NCI-H82 treated with DMSO at 0.1 percent for 48 hours (cell line): ENCODE measurements around the gene GADD45B.

Source experiments
- DNase-seq: peaks from one replicate; lab custom pipeline; 2025; ENCODE audit not compliant: unreplicated experiment; lab: John Stamatoyannopoulos, UW

GADD45B gene

DNA sequence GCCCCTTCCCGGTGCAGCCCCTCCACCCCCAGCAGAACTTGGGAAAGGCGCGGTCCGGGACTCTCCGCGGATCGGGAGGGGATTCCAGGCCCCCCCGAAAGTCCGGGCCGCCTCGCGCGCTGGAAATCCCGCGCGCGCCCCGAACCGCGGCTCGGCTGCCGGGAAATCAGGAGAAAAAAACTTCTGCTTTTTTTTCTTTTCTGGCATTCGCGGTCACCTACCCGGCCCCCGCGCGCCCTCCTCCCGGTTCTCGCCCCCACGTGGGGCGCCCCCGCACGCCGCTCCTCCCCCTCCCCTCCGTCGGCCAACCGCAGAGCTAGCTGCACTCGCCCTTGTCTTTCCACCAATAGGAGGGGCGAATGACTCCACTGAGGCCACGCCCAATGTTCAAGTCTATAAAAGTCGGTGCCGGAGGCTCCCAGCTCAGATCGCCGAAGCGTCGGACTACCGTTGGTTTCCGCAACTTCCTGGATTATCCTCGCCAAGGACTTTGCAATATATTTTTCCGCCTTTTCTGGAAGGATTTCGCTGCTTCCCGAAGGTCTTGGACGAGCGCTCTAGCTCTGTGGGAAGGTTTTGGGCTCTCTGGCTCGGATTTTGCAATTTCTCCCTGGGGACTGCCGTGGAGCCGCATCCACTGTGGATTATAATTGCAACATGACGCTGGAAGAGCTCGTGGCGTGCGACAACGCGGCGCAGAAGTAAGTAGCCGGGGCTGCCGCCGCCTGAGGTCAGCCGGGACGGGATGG lies at the start of gene GADD45B:
GADD45B (plus strand) TSS at position 426 of the 749 bp plus-strand sequence; CDS start at position 658, 232 bp downstream.
- DNase-seq, result peak; percentile 69

- no peak for DNase-seq
Observed at GRCh38 chr19:2426611-2427428, 49.1 kb upstream of the GADD45B start.

GRCh38 chr19:2427429-2428320 lies 48.3 kb upstream of the GADD45B start, which contains the start of gene TIMM13:
Gene TIMM13, minus strand, starts transcription at chr19:2427586. Its CDS starts 53 bp downstream, at chr19:2427533.
- peak; percentile 82 for DNase-seq

DNA sequence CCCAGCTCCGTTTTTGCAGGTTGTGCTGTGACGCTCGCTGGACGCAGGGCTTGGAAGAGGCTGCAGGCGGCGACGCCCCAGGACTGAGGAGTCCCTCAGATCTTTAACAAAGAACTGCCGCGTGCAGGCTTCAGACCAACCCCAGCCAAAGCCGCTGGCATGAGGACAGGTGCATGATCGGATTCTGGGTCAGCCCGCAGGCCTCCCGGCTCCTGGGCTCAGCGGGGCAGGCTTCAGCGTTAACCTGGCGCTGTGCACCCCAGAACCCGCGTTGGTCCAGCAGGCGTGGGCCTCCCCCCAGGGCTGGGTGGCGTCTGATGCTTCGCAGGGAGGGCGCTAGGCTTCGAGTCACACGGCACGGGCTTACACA lies 47.6 kb upstream of the GADD45B start:
- DNase-seq, result peak; percentile 26

- no peak for DNase-seq
Observed at GRCh38 chr19:2428756-2429711, 46.9 kb upstream of the GADD45B start.

DNA sequence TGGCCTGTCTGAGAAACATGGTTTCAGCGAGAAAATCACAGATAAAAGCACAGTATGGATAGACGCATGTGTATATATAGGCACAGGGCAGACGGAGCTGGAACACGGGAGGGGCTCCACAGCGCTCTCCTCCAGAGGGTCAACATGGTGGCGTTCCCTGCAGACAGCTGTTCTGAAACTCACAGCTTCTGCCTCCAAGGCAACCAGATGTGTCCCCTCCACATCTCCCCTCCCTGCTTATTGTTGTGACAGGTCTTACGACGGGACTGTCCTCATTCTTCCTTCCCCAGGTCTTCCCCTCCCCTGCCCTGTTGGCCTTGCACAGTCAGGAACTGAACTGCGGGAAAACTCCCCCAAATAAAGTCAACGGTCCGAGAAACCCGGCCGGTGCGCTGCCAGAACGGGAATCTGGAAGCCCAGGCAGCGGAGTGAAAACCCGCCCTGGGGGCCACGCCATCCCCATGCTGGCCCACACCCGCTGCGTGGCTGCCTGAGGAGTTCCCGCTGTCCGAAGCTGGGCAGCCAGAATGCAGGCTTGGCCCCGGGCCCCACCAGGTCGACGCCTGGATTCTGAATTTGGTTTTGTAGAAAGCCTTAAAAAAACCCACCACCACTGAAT lies 45.9 kb upstream of the GADD45B start:
- DNase-seq, result no peak

DNA sequence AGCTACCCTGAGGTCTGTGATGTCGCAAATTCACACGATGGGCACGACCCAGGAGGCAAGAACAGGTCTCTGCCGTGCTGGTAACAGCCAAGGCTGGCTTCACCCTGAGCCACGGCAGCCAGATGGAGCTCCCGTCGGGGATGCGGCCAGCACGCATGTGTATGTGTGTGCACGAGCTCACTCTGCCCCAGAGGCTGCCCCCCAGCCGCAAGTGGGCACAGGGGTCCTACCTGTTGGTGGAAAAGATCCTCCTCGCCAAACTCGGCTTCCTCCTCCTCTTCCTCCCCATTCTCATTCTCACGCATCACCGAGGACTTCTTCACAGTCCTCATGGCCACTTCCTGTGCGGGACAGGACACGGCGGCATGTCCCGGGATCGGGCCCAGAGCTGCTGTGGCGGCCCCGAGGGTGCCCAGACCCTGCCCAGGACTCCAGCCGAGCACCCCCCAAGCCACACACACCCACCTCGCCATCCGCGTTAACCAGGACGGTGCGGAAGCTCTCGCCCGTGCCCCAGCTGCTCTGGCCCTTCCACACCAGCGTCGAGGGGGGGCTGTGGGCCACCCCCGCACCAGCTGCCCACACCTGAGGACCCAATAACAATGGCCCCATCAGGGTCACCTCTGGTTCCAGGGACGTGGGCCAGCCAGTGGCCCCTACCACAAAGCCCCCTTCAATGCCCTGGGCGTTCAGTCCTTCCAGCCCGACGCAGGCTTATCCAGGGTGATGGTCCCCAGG lies 44.4 kb upstream of the GADD45B start:
- DNase-seq, result no peak

- no peak for DNase-seq
Observed at GRCh38 chr19:2432131-2432848, 43.6 kb upstream of the GADD45B start.

GRCh38 chr19:2433854-2434253 lies 42.1 kb upstream of the GADD45B start:
- DNase-seq, result no peak

GRCh38 chr19:2434267-2434666 lies 41.7 kb upstream of the GADD45B start:
- DNase-seq, result no peak

GRCh38 chr19:2434721-2435265 lies 41.1 kb upstream of the GADD45B start:
- no peak for DNase-seq

DNA sequence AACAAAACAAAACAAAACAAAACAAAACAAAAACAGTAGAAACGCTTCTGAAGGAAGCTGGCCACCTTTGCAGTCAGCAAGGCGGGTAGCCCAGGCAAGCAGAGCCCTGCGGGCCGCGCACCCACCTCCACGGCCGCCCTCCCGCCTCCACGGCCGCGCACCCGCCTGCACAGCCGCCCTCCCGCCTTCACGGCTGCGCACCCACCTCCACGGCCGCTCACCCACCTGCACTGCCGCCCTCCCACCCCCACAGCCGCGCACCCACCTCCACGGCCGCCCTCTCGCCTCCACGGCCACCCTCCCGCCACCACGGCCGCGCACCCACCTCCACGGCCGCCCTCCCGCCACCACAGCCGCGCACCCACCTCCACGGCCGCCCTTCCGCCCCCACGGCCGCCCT lies 39.5 kb upstream of the GADD45B start:
- no peak for DNase-seq

DNA sequence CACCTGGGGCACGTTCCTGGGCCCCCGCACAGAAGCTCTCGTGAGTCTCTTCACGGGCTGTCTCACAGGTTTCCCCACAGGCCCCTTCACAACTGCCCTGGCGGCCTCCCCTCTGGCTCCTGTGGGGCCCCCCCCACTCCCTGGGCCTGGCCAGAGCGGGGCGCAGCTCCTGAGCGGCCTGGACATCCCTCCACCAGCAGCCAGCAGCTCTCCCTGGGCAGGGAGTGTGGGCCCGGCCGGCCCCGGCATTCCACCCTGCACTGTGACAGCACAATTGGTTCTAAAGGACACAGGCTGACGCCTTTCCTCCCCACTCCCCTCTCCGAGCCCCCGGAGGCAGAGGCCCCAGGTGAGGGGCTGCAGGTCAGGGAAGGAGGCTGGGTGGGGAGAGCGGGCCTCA lies 39.0 kb upstream of the GADD45B start:
- no peak for DNase-seq

DNA sequence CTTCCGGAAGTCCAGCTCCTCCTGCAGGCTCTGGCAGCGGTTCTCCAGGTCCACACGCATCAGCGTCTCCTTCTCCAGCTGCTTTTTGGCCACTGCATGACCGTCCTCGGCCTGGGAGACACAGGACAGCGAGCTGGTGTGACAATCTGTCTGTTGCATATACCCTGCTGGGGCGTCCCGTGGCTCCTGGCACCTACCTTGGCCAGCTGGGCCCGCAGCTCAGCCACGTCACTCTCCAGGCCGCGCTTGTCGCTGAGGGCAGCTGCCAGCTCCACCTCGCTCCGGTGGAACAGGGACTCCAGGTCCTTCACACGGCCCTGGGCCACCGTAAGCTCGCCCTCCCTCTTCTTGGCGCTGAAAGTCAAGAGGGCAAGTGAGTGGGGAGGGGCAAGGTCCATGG lies 37.7 kb upstream of the GADD45B start:
- no peak for DNase-seq

DNA sequence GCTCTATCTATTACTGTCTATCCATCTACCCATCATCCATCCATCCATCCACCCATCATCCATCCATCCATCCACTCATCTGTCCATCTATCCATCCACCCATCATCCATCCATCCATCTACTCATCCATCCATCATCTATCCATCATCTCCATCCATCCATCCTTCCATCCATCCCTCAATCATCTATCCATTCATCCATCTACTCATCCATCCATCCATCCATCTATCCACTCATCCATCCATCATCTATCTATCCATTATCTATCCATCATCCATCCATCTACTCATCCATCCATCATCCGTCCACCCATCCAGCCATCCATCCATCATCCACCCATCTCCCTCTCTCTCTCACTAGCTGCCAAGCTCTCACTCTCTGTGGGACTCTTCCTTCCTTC lies 35.4 kb upstream of the GADD45B start:
- no peak for DNase-seq

DNA sequence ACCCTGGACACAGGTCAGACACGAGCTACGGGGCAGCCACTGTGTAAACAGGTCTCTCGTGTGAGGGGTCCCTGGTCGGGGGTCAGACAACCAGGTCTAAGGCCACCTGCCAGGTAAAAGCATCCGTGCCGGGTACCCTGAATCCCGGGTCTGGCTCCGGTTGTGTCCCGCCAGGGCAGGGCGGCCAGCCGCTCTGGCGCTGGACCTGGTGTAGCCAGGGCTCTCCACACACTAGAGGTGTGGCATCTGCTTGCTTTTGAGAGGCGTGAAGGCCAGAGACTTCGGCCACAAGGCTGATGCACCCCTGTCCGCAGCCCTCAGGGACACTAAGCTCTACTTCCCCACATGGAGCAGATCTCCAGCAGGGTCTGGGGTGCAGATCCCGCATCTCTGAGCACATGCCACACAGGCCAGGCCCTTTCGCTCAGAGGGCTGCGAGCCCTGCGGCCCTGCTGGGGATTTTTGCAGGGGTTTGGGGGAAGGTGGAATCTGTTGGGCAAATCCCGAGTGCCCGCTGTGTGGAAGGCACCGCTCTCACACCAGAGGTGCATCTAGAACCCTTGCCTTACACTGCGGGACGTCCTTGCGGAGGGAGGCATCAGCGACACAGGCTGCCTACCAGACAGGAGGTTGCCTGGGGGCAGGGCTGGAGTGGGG lies 34.7 kb upstream of the GADD45B start:
- DNase-seq, result no peak

GRCh38 chr19:2443116-2443784 lies 32.7 kb upstream of the GADD45B start:
- DNase-seq, result no peak
